HG02973 (cell line): ENCODE data around the gene F11.
"Not testable (repeated sequence)": the region's sequence is repeated elsewhere in the genome, so short reads cannot be mapped to it uniquely, and the experiment has no call there.

ENCODE experiments used
- ATAC-seq: cut with Tn5 transposase; IDR thresholded peaks from one replicate; pipeline ENCODE4 v1.9.1; 2021; ENCODE audit warnings: moderate library complexity; ENCODE audit not compliant: unreplicated experiment

The F11 gene

DNA sequence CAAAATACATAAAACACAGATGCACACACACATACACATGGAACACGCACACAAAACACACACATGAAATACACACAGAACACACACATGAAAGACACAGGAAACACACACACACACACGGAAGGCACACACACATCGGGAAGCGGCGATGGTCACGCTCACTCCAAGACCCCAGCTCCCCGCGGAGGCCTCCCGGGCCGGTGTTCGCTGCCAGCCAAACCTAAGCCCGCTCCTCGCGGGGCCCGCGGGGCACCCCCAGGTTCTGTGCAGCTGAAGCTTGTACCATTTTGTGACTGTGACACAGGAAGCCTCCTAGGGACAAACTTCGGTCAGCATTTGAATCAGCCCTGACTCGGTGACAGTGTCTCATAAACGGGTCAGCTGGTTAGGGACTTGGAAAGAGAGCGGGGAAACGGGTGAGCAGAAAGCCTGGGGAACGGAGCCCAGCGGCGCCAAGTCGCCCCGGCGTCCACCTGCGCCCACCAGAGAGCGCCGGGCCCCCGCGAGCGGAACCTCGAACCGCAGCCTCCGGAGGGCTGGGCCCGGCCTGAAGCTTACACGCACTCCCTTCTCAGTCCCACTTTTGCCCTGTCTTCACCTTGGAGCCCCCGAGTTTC, 32.1 kb downstream of the F11 start:
- ATAC-seq, result no peak

DNA sequence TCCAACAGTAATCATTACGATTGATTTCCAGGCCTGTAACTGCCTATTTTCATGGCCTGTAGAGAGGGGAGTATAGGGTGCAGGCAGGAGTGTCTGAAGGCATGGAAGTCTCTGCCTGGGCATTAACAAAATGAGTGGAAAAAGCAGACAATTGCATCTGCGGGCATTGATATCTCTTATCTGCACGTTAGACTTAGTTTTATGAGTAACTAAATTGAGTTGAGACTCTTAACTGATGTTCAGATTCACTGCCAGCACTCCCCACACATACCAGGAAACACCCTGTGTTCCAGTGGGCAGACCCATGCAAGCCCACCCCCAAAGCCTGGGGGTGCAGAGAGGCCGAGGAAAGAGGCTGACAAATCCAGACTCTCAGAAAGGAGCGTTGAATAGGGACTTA, 33.3 kb downstream of the F11 start:
- no peak for ATAC-seq

- no peak for ATAC-seq
These were observed 34.8 kb downstream of the F11 start for GRCh38 chr4:186300659-186301390.

- ATAC-seq, result no peak
These were observed 38.2 kb downstream of the F11 start for GRCh38 chr4:186304216-186304615.

DNA sequence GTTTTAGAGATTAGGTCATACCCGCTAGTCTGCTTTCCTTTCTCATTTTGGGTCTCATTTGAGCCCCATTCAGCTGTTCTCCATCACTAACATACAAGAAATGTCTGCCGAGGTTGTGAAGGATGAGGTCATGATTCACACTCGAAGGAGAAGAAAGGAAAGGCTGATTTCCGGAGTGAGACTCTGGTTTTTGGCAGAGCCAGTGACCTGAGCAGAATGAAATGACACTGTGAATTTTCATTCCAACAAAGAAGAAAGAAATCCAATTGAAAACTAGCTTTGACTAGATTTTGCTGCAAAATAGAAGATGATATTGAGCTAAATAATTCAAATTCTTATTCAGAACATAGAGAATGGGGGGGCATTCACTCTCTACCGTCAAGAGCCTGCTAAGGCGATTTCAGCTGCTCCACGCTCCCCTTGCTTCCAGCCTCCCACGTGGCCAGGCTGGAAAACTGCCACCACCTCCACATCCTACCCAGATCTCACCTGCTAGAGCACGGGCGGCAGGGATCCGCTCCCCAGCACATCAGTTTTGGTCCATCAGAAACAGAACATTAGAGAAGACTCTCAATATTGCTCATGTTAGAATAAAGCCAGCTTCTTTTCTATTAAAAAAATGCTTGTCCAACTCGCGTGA, 39.0 kb downstream of the F11 start:
- ATAC-seq, result no peak

DNA sequence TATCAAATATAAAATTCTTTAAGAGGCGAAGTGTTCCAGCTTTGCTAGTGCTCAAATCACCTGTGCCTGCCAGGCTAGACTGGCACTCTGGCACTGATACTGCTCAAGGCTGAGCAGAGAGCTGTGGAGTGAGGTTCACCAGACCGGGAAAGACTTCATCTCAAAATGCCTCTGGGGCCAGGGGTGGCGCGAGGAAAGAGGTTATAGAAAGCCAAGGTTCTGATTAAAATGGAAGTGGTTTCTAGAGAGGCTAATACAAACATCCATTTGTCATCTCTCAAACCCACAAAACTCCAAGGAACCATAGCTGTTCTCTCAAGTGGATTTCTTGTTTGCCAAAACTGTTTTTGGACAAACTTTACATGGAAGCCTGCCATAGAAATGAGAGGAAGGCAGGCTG, 41.5 kb downstream of the F11 start:
- no peak for ATAC-seq

DNA sequence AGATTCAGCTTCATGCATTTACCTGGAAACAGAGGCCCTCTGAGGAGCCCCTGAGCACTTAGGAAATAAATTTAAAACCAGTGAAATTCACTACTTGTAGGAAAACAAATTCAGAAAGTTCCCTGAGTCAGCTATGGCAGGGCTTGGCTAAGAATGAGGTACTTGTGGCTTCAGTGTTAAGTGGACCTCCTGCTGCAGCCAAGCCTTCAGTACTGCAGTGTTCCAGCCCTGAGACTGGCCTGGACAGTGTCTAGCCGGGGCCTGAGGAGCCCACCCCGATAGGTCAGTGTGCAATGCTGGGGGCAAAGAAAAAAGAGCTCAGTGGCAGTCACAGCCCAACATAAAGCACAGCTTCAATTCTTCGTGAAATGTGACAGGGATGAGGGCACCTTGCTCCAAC, 41.9 kb downstream of the F11 start:
- ATAC-seq, result no peak

DNA sequence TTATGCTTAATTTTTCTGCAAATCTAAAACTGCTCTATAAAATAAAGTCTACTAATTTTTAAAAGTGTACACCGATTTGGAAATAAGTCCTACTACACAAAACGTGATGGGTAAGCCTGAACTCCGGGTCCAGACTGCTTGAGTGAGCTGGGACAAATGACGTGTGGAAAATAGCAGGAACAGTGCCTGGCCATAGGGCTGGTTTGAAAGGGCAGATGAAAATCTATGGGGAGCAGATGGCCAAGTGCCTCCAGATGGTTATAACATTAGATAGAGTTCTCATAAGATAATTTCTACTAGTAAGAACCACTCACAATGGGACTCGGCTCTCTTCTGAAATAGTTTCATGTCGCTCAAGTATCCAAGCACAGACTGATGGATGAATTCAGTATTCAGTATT, 52.5 kb downstream of the F11 start:
- ATAC-seq, result no peak

- not testable (repeated sequence) for ATAC-seq
These were observed 58.7 kb downstream of the F11 start for GRCh38 chr4:186324660-186325059.

GRCh38 chr4:186326391-186326790, 60.4 kb downstream of the F11 start:
- ATAC-seq, result no peak

- ATAC-seq, result no peak
These were observed 63.4 kb downstream of the F11 start for GRCh38 chr4:186329372-186329771.

- ATAC-seq, result no peak
These were observed 64.4 kb downstream of the F11 start for GRCh38 chr4:186330368-186330767.

- no peak for ATAC-seq
These were observed 69.8 kb downstream of the F11 start for GRCh38 chr4:186335793-186336192.
